ENCODE results near the gene CTNND2.

DNA sequence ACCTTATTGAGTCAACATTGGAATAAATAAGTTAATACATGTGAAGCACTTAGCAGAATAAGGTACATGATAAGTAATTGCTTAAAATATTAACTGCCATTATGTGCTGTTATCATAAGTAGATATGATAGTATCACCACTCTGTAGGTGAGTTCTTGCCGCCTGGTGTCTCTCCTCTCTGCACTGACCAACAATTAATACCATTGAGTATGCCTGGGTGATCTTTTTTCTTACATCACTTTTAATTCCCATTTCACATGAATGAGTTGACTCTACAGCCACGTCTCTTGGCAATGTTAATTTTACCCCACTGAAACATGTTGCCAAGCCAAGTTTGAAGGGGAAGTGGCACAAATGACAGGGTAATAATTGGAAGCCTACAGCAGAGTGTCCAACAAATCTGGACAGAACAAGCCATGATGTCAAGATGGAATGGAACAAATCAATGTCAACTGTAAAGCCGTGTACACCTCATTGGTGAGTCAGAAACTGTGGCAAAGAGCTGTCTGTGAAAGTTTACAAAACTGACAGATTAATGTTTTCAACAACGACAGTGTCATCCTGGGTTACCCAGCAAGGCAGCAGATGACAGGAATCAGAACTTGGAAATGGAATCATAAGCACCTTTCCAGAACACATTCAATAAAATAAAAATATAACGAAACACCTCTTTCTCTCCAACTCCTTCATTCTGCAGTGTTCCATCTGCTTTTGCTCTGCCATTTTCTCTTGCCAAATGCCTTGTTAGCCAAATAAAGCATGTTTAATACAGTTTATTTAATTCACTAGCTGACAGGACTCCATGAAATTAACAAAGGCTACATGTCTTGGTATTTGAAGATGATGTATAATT is 330.9 kb downstream of the CTNND2 start:
- TF ChIP-seq, protein P1, sequence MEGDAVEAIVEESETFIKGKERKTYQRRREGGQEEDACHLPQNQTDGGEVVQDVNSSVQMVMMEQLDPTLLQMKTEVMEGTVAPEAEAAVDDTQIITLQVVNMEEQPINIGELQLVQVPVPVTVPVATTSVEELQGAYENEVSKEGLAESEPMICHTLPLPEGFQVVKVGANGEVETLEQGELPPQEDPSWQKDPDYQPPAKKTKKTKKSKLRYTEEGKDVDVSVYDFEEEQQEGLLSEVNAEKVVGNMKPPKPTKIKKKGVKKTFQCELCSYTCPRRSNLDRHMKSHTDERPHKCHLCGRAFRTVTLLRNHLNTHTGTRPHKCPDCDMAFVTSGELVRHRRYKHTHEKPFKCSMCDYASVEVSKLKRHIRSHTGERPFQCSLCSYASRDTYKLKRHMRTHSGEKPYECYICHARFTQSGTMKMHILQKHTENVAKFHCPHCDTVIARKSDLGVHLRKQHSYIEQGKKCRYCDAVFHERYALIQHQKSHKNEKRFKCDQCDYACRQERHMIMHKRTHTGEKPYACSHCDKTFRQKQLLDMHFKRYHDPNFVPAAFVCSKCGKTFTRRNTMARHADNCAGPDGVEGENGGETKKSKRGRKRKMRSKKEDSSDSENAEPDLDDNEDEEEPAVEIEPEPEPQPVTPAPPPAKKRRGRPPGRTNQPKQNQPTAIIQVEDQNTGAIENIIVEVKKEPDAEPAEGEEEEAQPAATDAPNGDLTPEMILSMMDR (IDR thresholded peaks at IDR 0.05) = no peak
- TF ChIP-seq POLR2A (IDR thresholded peaks at IDR 0.05) = no peak
